GM10847 (cell line): ENCODE data around the gene CTAGE9.

Experiments used
- POLR2A ChIP-seq: IDR thresholded peaks from 2 replicates; pipeline ENCODE4 v1.6.1; 2011; ENCODE audit not compliant: insufficient read length; ENCODE audit errors: extremely low read depth

The CTAGE9 gene

DNA sequence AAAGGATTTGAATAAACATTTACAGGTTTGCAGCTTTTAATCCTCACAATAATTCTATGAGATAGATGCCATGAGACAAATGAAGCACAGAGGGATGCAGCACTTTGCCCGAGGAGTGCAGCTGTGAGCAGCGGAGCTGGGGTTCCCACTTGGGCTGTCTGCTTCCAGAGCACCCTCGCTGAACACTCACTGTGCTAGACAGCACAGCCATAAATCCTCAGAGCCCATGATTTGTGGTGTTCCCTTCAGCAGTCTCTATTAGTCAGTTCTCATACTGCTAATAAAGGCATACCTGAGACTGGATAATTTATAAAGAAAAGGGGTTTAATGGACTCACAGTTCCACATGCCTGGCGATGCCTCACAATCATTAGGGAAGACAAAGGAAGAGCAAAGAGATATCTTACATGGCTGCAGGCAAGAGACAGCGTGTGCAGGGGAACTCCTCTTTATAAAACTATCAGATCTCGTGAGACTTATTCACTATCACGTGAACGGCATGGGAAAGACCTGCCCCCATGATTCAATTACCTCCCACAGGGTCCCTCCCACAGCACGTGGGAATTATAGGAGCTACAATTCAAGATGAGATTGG is 25.3 kb upstream of the CTAGE9 start:
- no peak for TF ChIP-seq POLR2A

DNA sequence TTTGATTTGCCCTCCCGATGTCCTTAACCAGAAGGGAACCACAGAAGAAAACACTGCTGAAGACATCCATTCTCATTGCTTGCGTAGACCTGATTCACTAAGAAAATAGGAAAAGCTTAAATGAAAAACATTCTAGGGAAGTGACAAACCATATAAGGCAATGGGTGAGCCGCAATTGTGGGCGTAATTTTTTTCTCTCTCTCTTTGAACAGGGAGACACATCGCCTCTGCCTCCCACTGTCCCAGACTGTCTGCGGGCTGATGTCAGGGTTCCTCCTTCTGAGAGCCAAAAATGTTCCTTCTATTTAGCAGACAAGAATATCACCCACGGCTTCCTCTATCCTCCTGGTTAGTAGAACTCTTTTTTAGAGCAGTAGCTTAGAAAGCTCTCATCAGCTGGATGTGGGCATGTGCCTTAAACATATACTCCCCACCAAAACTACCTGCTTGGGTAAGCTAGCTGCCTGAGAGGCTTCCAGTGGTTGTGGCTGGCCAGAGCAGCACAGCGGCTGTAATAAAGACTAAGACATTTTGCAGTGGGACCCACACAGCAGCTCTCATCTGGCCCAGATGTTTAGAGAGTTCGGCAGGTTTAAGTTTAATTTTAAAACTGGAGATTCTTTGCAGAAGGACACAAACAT is 22.7 kb upstream of the CTAGE9 start:
- no peak for TF ChIP-seq POLR2A

DNA sequence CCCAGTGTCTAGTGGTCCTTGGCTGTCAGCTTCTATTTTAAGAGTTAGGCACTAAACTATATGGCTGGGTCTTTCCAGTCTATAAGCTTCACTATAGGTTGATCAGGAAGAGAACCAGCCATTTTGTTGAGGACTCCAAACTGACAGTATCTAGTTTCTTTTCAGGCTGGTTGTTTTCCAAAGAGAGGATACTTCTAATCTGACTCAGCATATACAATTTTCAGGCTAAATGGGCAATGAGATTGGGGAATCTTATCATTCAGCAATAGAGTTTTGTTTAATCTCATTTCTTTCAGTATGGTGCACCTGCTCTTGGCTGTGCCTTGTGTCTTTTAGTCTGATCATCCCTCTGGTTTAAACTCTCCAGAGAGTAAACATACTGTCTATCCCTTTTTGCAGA is 20.4 kb upstream of the CTAGE9 start:
- TF ChIP-seq POLR2A, result no peak

DNA sequence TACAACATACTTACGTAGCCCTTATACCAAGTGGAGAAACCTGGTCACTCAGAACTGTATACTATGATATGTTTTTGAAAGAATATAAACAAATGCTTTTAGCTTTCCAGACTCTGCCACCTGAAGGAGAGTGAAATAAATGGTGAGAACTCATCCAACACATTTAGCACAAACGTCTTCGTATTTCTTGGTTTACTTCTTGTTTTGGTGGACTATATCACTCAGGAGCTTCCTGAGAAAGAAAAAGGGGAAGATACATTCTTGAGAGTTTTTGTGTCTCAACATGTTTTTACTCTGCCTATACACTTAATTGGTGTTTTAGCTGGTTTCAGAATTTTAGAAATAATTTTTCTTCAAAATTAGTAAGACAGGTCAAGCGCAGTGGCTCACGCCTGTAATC is 19.4 kb upstream of the CTAGE9 start:
- no peak for TF ChIP-seq POLR2A

DNA sequence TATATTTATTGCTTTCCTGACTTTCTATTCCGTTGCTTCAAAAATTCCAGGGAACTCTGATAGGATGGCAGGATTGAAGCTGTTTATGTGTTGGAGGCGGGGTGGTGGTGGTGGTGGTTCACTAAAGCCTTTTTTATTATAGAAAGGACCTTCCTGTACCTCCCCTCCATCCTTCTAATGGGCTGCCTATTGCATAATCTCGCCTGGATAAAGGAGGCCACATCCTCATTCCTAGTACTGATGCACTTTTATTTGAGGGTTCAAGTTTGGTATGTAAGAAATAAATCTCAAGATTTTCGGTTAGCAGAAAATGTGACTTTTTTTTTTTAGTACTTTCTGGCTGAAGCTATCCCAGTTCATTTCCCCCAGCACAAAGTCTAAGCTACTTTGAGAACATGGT is 18.7 kb upstream of the CTAGE9 start:
- no peak for TF ChIP-seq POLR2A

DNA sequence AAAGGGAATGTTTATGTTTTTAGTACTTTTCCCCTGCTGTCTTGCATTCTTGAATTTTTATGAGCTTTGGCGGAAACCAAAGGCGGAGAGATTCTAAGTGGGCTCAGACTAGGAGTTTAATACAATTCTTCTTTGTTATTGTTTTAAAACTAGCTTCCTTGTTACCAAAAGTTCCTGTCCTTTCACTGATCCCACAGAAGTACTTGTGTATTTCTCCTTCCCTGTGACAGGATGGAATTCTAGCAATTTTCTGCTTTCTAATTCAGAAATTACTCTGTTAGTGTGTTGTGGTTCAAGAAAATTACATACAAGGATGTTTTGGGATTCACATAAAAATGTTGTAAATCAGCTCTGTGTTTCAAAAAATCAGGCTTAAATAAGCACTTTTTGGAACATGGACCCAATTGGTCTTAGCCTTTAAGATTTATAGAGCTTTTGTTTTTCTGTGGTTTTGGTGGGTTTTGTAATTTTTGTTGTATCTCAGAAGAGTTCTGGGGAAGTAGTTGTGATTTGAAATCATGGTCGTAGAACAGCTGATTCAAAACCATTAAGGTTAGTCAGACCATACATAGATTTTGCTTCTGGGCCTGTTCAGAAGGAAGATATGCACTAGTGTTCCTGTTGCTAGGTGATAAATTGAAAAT is 17.6 kb upstream of the CTAGE9 start:
- TF ChIP-seq POLR2A, result no peak

DNA sequence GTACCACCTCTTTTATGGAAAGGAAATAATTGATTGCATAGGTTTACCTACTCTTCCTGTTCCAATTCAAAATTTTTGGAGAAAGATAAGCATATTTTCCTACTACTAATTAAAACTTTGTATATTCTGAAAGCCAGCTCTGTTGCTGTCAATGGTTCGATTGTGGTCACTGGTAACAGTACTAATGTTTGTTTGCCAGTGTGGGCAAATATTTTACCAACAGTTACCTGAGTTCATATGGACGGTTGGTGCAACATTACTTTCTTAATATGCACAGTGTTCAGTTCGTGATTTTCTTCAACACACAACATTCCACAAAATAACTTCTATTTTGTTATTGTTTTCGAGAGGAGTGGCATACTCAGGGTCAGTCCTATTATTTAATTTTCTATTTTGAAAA is 17.1 kb upstream of the CTAGE9 start:
- TF ChIP-seq POLR2A, result no peak

DNA sequence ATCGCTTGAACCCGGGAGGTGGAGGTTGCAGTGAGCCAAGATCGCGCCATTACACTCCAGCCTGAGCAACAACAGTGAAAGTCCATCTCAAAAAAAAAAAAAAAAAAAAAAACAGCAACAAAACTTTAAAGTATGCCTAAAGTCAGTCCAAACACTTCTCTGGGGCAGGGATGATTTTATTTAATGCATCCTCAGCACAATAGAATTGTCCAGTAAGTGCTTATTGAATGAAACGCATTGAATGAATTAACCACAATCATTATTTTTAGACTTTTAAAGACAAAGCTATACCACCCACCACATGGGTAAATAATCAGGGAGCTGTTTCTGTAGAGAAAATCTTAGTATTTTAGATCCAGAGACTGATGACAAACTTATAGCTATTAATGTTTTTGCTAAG is 16.6 kb upstream of the CTAGE9 start:
- TF ChIP-seq POLR2A, result no peak

DNA sequence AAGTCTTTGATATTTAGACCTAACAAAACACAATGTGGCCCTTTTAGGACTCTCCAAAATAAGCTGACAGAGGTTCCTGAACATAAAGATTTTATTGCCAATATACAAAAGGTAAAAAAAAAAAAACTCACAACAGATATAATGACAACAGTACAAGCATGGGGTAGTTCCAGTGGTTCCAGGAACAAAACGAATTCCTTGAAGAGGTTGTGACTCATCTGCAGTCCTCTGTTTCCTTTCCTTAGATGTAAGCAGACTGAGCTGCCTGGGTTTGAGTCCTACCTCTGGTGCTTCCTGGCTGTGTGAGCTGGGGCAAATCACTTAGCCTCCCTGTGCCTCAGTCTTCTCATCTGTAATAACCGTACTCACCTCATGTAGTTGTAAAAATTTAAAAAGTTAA is 13.3 kb upstream of the CTAGE9 start:
- TF ChIP-seq POLR2A, result no peak

DNA sequence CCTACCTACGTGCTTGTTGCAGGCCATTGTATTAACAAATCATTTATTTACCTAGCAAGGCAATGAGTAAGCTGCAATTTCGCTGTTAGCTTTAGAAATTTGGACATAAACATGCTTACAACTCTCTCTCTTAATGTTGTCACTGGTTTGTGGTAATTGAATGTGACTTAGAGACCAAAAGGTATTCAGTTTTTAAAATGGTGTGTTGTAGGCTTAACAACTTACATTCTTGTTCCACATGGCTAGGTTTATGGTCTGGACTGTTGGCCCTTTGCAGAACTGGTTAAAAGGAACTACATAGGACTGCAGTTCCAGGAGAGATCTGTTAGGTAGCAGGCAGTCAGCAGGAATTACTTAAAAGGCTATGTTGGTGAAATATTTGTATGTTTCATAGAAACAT is 10.3 kb upstream of the CTAGE9 start:
- TF ChIP-seq POLR2A, result no peak

DNA sequence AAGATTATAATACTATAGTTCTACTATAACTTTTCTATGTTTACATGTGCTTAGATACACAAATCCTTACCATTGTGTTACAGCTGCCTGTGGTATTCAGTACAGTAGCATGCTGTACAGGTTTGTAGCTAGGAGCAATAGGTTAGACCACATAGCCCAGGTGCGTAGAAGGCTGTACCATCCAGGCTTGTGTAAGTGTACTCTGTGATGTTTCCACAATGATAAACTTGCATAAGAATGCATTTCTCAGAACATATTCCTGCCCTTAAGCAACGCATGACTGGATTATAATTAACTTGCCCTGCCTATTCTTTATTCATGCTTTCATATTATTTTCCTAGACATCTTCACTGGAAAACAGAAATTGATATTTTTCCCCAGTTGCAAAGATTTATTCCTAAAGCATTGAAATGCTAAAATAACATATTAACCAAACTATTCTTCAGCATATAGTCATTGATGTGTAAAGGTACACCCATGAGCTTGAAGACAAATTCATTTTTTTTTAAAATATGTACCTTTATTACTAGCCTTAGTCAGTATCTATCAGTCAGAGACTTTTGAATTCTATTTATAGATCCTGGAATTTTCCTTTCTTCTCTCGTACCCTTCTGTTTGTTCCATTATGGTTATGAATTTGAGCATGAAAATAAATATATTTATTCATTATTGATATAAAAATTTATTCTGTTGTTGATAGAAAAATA is 7.2 kb upstream of the CTAGE9 start:
- TF ChIP-seq POLR2A, result no peak

DNA sequence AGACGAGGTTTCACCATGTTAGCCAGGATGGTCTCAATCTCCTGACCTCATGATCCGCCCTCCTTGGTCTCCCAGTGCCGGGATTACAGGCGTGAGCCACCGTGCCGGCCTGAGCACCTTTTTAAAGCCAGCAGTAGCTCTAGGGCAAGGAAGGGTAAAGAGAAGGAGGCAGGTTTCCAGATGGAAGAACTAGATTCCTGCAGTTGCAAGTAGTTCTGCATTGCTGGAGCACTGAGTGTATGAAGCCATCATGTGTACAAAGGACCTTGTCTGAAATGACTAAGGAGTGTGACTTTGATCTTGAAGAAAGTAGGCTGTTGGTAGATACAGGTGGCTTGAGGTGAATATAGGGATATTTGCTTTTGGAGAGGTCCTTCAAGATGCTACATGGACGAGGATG is 13.9 kb downstream of the CTAGE9 start:
- no peak for TF ChIP-seq POLR2A

DNA sequence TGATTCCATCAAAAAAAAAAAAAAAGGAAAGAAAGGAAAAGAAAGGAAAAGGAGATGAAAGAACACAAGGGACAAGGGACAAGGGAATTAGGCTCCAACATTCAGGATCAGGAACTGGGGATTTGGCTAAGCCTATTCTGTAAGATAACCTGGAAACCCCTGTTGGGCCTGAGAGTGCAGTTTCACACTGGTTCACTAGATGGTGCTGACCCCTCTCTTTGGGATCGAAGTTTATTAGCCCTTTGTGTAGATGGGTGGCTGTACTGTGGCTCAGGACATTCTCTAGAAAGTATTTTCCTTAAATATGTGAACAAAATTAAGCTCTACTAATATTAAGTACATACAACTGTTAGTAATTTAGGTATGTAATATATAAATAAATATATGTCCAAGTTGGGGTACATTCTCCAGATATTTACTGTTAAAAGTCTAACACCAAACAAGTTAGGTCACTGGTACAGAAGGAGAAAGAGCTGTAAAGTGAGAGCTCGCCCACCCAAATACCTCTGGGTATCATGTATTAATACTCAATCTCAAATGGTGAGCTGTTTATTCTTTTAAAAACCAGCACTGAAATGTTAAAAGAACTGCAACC is 15.9 kb downstream of the CTAGE9 start:
- no peak for TF ChIP-seq POLR2A

DNA sequence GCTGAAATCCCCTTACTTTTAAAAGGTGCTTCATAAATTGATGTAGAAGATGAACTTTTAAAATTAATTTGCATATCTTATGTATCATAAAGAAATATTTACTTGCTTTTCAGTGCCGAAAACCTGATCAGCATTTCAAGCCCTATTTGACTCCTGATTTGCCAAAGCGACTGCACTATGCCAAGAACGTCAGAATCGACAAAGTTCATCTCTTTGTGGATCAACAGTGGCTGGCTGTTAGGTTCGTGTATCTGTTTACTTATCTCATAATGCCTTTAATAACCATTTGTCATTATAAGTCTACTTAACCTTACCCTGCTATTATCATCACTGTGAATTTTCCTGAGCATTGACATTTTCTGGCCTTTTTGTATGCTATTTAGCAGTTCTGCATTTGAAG is 17.4 kb downstream of the CTAGE9 start:
- TF ChIP-seq POLR2A, result no peak

DNA sequence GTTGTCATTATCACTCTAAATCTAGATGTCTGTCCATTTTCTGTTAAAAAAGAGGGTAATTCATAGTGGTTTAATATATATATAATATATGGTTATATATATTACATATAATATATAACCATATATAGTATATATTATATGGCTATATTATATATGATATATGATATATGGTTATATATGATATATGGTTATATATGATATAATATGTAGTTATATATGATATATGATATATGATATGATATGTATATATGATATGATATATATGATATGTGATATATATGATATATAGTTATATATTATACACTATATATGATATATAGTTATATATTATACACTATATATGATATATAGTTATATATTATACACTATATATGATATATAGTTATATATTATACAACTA is 18.2 kb downstream of the CTAGE9 start:
- no peak for TF ChIP-seq POLR2A

DNA sequence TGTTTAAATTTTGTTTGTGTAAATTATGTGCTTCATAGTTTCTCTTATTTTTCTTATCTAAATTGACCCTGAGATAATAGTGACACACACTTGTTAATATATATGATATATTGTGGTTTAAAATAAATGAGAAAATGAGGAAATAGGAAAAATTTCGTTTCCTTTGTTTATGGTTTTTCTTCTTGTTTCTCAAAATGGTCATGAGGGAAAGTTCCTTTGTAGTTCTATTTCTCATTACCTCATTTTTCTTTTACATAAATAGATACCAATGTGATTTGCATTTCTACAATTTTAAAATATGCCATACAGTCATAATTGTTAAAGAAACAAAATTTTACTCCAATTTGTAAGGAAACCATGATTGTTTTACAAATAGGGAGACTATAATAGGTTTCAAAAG is 18.8 kb downstream of the CTAGE9 start:
- no peak for TF ChIP-seq POLR2A
